ENCODE results near the gene CLSTN2. TPM values are rescaled to one million over a fixed set of nuclear protein-coding genes. Genes with fewer than 3 reads are reported as not detected.
A peak's percentile ranks its signal among the peaks of the same experiment; 100 is the strongest.

The CLSTN2 gene
- total and polyA plus RNA-seq, 2 of the 8 experiments (the other 6 are each of a cell fraction or from before 2014, with no cell fraction given): 0.39 to 0.52 TPM

- Histone ChIP-seq H3K4me1 (replicated peaks in 1 of 4; ENCODE audit: control insufficient read depth in 3 of 4, insufficient read depth in 4 of 4, low read length in 3 of 4) (no peaks in the 10 kb centered on the region), H3K9ac (replicated peaks in 1 of 4; ENCODE audit: extremely low read depth in 1 of 4, low read depth in 3 of 4, low read length in 3 of 4) (no peak overlapping the region), H3K4me3 (ENCODE audit: extremely low read depth in 1 of 4, insufficient read depth in 2 of 4, low read depth in 3 of 4, low read length in 4 of 4) (no peak overlapping the region), H3K4ac (replicated peaks; ENCODE audit: insufficient read length, low read depth, low read length) (no peak overlapping the region), H3K79me2 (ENCODE audit: control insufficient read depth in 1 of 2, insufficient read depth in 2 of 2, low read length in 2 of 2) (no peaks in the 10 kb centered on the region), H3K14ac (ENCODE audit: insufficient read length) (no peak overlapping the region), H2AK5ac (ENCODE audit: low read depth, low read length) (no peak overlapping the region), H4K5ac (ENCODE audit: insufficient read length, low read depth, low read length) (no peak overlapping the region), H3K27me3 (replicated peaks in 1 of 4; ENCODE audit: control insufficient read depth in 3 of 4, extremely low read depth in 1 of 4, insufficient read depth in 3 of 4, low read length in 3 of 4) (no peaks in the 10 kb centered on the region), H4K20me1 (replicated peaks in 1 of 2; ENCODE audit: control insufficient read depth in 1 of 2, insufficient read depth in 2 of 2, low read length in 2 of 2) (no peaks in the 10 kb centered on the region), H3K23ac (ENCODE audit: insufficient read length) (no peak overlapping the region), H2AFZ (ENCODE audit: low read length) (no peak overlapping the region), H3K4me2 (ENCODE audit: insufficient read depth in 1 of 2, low read depth in 2 of 2, low read length in 2 of 2) (no peak overlapping the region), H4K8ac (ENCODE audit: extremely low read depth, insufficient read depth, low read length) (no peak overlapping the region), H2BK5ac (ENCODE audit: low read depth, low read length) (no peak overlapping the region), H3K27ac (ENCODE audit: low read depth, low read length) (no peak overlapping the region), H3K56ac (replicated peaks; ENCODE audit: insufficient read length, low read depth, low read length) (no peak overlapping the region), H4K91ac (replicated peaks; ENCODE audit: insufficient read length, low read length) (no peak overlapping the region), H3K9me3 (ENCODE audit: insufficient read depth in 2 of 2, low read depth in 1 of 2, low read length in 1 of 2) (no peaks in the 10 kb centered on the region), H3K79me1 (ENCODE audit: low read depth, low read length) (no peaks in the 10 kb centered on the region), H3K18ac (ENCODE audit: extremely low read depth, low read length) (no peak overlapping the region), H2BK15ac (ENCODE audit: low read length) (no peak overlapping the region), H2BK12ac (ENCODE audit: low read depth, low read length) (no peak overlapping the region; the same call in 1 of the 2 replicates), H2BK120ac (replicated peaks; ENCODE audit: low read depth, low read length) (no peak overlapping the region), H3K23me2 (ENCODE audit: low read depth, low read length) (no peaks in the 10 kb centered on the region), H2BK20ac (ENCODE audit: low read length) (no peak overlapping the region), H3K36me3 (ENCODE audit: control insufficient read depth in 2 of 4, insufficient read depth in 4 of 4, low read length in 3 of 4) (no peaks in the 10 kb centered on the region)
- ChIA-PET CTCF (ENCODE audit: partially characterized antibody) (interaction anchor here (0.6 to 1.3 kb wide), 6 partner anchors 12 to 615 kb away, joined by 3 to 4 read pairs (median 3); no protein-coding TSS in a partner anchor), POLR2A (ENCODE audit: partially characterized antibody) (no interaction called here)
- FAIRE-seq (no peak), DNase-seq (ENCODE audit: low read depth in 1 of 2, low spot score in 2 of 2) (no peak)
- TF ChIP-seq RAD21 (IDR thresholded peaks at IDR 0.05 in 1 of 2, conservative IDR thresholded peaks at IDR 0.05 in 1 of 2; ENCODE audit: low read depth in 2 of 2, low read length in 2 of 2) (peak; percentile 69 to 77), SP1 (IDR thresholded peaks at IDR 0.05; ENCODE audit: low read depth, low read length) (no peak), CREB1 (IDR thresholded peaks at IDR 0.05) (no peak)
- TF ChIP-seq, protein P1, sequence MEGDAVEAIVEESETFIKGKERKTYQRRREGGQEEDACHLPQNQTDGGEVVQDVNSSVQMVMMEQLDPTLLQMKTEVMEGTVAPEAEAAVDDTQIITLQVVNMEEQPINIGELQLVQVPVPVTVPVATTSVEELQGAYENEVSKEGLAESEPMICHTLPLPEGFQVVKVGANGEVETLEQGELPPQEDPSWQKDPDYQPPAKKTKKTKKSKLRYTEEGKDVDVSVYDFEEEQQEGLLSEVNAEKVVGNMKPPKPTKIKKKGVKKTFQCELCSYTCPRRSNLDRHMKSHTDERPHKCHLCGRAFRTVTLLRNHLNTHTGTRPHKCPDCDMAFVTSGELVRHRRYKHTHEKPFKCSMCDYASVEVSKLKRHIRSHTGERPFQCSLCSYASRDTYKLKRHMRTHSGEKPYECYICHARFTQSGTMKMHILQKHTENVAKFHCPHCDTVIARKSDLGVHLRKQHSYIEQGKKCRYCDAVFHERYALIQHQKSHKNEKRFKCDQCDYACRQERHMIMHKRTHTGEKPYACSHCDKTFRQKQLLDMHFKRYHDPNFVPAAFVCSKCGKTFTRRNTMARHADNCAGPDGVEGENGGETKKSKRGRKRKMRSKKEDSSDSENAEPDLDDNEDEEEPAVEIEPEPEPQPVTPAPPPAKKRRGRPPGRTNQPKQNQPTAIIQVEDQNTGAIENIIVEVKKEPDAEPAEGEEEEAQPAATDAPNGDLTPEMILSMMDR (IDR thresholded peaks at IDR 0.05; ENCODE audit: control extremely low read depth in 1 of 3, insufficient read depth in 1 of 3, low read depth in 1 of 3, low read length in 3 of 3): peak in 2 of 3 experiments; percentile 48 to 49; a peak in 3 of 4 replicates
- 91% methylated on average over 2 of the region's 2 CpGs; no CpG with 5 or more reads in 1 of the 2 experiments for WGBS, 2 experiments (ENCODE audit: extremely low coverage in 1 of 2, insufficient coverage in 1 of 2, insufficient read length in 1 of 2, insufficient replicate concordance in 2 of 2, low coverage in 1 of 2, low lambda C conversion rate in 2 of 2, missing lambda C conversion rate in 1 of 2)
Observed at GRCh38 chr3:140552403-140552802, 617.4 kb downstream of the CLSTN2 start.

All from H1 (cell line).